SK-N-SH (cell line): ENCODE measurements around the gene SREK1IP1. TPM values are rescaled to one million over a fixed set of nuclear protein-coding genes. Genes with fewer than 3 reads are reported as not detected.

Experiments
- CTCF ChIA-PET: fragments of 300-600, 350-600 bp; formaldehyde crosslinking; extraction: SDS; loops from one replicate; lab custom pipeline; 2021; lab: Yijun Ruan, JAX
- POLR2A ChIA-PET: fragments of 350-600 bp; sonication (Branson Sonifier 250); formaldehyde crosslinking; extraction: SDS; loops from one replicate; lab custom pipeline; 2020; ENCODE audit warnings: antibody characterized with exemption, inconsistent platforms; lab: Yijun Ruan, JAX
- DNase-seq: peaks from one replicate; pipeline ENCODE4 v3.0.0; 2012
- H2AFZ ChIP-seq: fragments of 200-600 bp; sonication (generic); 2 replicates; pipeline ENCODE4 v1.8.1; 2016; ENCODE audit warnings: antibody characterized with exemption, mild to moderate bottlenecking, low read depth
- H3F3A ChIP-seq: fragments of 200-600 bp; sonication (generic); replicated peaks from 2 replicates; pipeline ENCODE3; 2016; ENCODE audit warnings: antibody characterized with exemption, mild to moderate bottlenecking; ENCODE audit not compliant: insufficient read depth
- H3K27ac ChIP-seq, 2 experiments: fragments of 200-500 bp in 1 of 2; fragments of 200-600 bp in 1 of 2; sonication (Bioruptor generic) in 1 of 2; sonication (generic), shearing (Covaris generic) in 1 of 2; 2 replicates each; pipeline versions ENCODE4 v1.5.1 to v1.6.1; 2014 to 2016; ENCODE audit warnings: low read depth in 2 of 2, inconsistent platforms in 1 of 2, low read length in 1 of 2, mild to moderate bottlenecking in 1 of 2, mixed read lengths in 1 of 2
- H3K27me3 ChIP-seq: fragments of 200-600 bp; sonication (generic), shearing (Covaris generic); 2 replicates; pipeline ENCODE4 v1.6.1; 2016; ENCODE audit warnings: mixed run types; ENCODE audit not compliant: insufficient read depth
- H3K36me3 ChIP-seq, 2 experiments: fragments of 200-500 bp in 1 of 2; fragments of 200-600 bp in 1 of 2; sonication (Bioruptor generic) in 1 of 2; sonication (generic) in 1 of 2; replicated peaks in 1 of 2; 2 replicates each; pipeline versions ENCODE3 to v1.5.1; 2014 to 2016; ENCODE audit warnings: low read length in 1 of 2, mild to moderate bottlenecking in 1 of 2; ENCODE audit not compliant: insufficient read depth in 2 of 2, control insufficient read depth in 1 of 2
- H3K4me1 ChIP-seq, 2 experiments: fragments of 200-500 bp in 1 of 2; fragments of 200-600 bp in 1 of 2; sonication (Bioruptor generic) in 1 of 2; sonication (generic), shearing (Covaris generic) in 1 of 2; 2 replicates each; pipeline versions ENCODE4 v1.5.1 to v1.6.1; 2014 to 2016; ENCODE audit warnings: low read depth in 1 of 2, low read length in 1 of 2, mixed run types in 1 of 2; ENCODE audit not compliant: insufficient read depth in 2 of 2, control insufficient read depth in 1 of 2
- H3K4me2 ChIP-seq: fragments of 200-600 bp; sonication (generic), shearing (Covaris generic); 2 replicates; pipeline ENCODE4 v1.6.1; 2017; ENCODE audit warnings: mixed run types
- H3K4me3 ChIP-seq, 2 experiments: fragments of 200-500 bp in 1 of 2; fragments of 200-600 bp in 1 of 2; sonication (Bioruptor generic) in 1 of 2; sonication (generic), shearing (Covaris generic) in 1 of 2; 2 replicates each; pipeline versions ENCODE4 v1.5.1 to v1.8.1; 2014 to 2016; ENCODE audit warnings: low read depth in 2 of 2, inconsistent platforms in 1 of 2, low read length in 1 of 2, mild to moderate bottlenecking in 1 of 2, mixed read lengths in 1 of 2, moderate library complexity in 1 of 2
- H3K79me2 ChIP-seq: fragments of 200-600 bp; sonication (generic); 2 replicates; pipeline ENCODE4 v1.8.1; 2017; ENCODE audit warnings: mild to moderate bottlenecking; ENCODE audit not compliant: insufficient read depth
- H3K9ac ChIP-seq: fragments of 200-600 bp; sonication (generic); 2 replicates; pipeline ENCODE4 v1.6.1; 2017; ENCODE audit warnings: mixed run types
- H3K9me2 ChIP-seq: fragments of 200-600 bp; sonication (generic); 2 replicates; pipeline ENCODE4 v1.6.1; 2017; ENCODE audit warnings: mixed run types
- H3K9me3 ChIP-seq: fragments of 200-600 bp; sonication (generic); 2 replicates; pipeline ENCODE4 v1.6.1; 2017; ENCODE audit warnings: mixed run types, mild to moderate bottlenecking, moderate library complexity
- H4K20me1 ChIP-seq: fragments of 200-600 bp; sonication (generic); 2 replicates; pipeline ENCODE4 v1.6.1; 2017; ENCODE audit warnings: mild to moderate bottlenecking, mixed run types; ENCODE audit not compliant: insufficient read depth
- ELF1 ChIP-seq: IDR thresholded peaks from 2 replicates; pipeline ENCODE4 v1.4.0; 2012
- EP300 ChIP-seq, 2 experiments: IDR thresholded peaks; 2 replicates each; pipeline versions ENCODE4 v1.4.0 to v1.6.1; 2012; ENCODE audit warnings: borderline replicate concordance in 1 of 2, low read depth in 1 of 2, low read length in 1 of 2
- FOSL2 ChIP-seq: IDR thresholded peaks from 2 replicates; pipeline ENCODE4 v1.4.0; 2012; ENCODE audit warnings: low read depth, mild to moderate bottlenecking, moderate library complexity, borderline replicate concordance
- FOXJ3 ChIP-seq: sonication (generic); formaldehyde crosslinking; IDR thresholded peaks from 2 replicates; pipeline ENCODE4 v1.5.1; 2020; ENCODE audit warnings: mild to moderate bottlenecking, missing genetic modification reagents
- GATA2 ChIP-seq: sonication (generic); formaldehyde crosslinking; IDR thresholded peaks from 2 replicates; pipeline ENCODE4 v1.5.0; 2020; ENCODE audit warnings: mild to moderate bottlenecking, missing genetic modification reagents
- JUND ChIP-seq: IDR thresholded peaks from 2 replicates; pipeline ENCODE4 v1.4.0; 2012
- MXI1 ChIP-seq: IDR thresholded peaks from 2 replicates; pipeline ENCODE4 v1.6.1; 2012; ENCODE audit warnings: mild to moderate bottlenecking, low read depth, low read length, improper control_type of control experiment
- POLR2AphosphoS5 ChIP-seq: IDR thresholded peaks from 2 replicates; pipeline ENCODE4 v1.6.1; 2012; ENCODE audit warnings: low read depth, low read length
- RCOR1 ChIP-seq: fragments of 150-350 bp; IDR thresholded peaks from 2 replicates; pipeline ENCODE4 v1.6.1; 2017; ENCODE audit warnings: antibody characterized with exemption, low read length
- RXRA ChIP-seq: IDR thresholded peaks from 2 replicates; pipeline ENCODE4 v1.4.0; 2012; ENCODE audit warnings: low read depth, mild to moderate bottlenecking, borderline replicate concordance
- TAF1 ChIP-seq: IDR thresholded peaks from 2 replicates; pipeline ENCODE4 v1.6.1; 2012; ENCODE audit warnings: low read depth, mild to moderate bottlenecking, low read length, moderate library complexity, borderline replicate concordance
- TEAD4 ChIP-seq: IDR thresholded peaks from 2 replicates; pipeline ENCODE4 v1.4.0; 2012; ENCODE audit warnings: mild to moderate bottlenecking, borderline replicate concordance; ENCODE audit not compliant: insufficient read depth
- WGBS: methylation state at CpG from one replicate; pipeline ENCODE4 v1.1.6; 2017; ENCODE audit warnings: low lambda C conversion rate; 5-methylcytosine and 5-hydroxymethylcytosine counted together
- polyA plus RNA-seq, 3 experiments: library from polyadenylated mRNA; depleted of rRNA; stranded (reverse); fragments of >200 nt; gene quantifications; 2 replicates each; pipeline ENCODE4 v1.2.3, GENCODE V29; 2012
- TF ChIP-seq, protein P1 (sequence below): IDR thresholded peaks from 2 replicates; pipeline ENCODE4 v1.6.1; 2012; ENCODE audit warnings: mild to moderate bottlenecking, low read depth, low read length, moderate library complexity
- TF ChIP-seq, protein P2 (sequence below): IDR thresholded peaks from 2 replicates; pipeline ENCODE4; 2012
- TF ChIP-seq, protein P3 (sequence below): fragments of 200-600 bp; sonication (generic); IDR thresholded peaks from 2 replicates; pipeline ENCODE4 v1.6.1; 2017; ENCODE audit warnings: antibody characterized with exemption, mild to moderate bottlenecking, moderate library complexity
- TF ChIP-seq, protein P4 (sequence below): fragments of 150-350 bp; IDR thresholded peaks from 2 replicates; pipeline ENCODE4 v1.6.1; 2016; ENCODE audit warnings: mild to moderate bottlenecking, low read depth, low read length
- TF ChIP-seq, protein P5 (sequence below): IDR thresholded peaks from 2 replicates; pipeline ENCODE4 v1.4.0; 2012; ENCODE audit warnings: low read depth

SREK1IP1 gene
- polyA plus RNA-seq, 1 of the 3 experiments (the other 2 are of a cell fraction): 1.2 TPM

DNA sequence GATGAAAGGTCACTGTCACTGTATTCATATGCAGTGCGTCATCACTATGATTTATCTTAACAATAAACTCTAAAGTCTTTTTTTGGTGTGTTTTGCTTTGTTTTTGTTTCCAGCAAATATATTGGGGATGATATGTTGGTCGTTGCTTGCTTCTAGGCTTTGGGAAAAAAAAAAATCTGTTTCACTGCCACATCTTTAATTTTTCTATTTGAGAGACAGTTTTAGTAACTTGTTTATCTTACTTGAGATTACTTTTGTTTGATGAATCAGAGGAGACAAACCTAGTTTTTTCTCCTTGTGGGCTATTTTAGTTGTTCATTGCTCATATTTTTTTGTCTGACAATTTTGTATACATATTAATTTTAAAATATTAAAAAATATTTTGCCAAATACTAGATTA lies 19.7 kb upstream of the SREK1IP1 start:
- Histone ChIP-seq H3K79me2 (no peaks in the 10 kb centered on the region), H3K9me2 (no peaks in the 10 kb centered on the region), H3K9ac (no peak overlapping the region), H4K20me1 (no peaks in the 10 kb centered on the region), H3K4me1 (no peaks in the 10 kb centered on the region), H2AFZ (no peak overlapping the region), H3K9me3 (no peaks in the 10 kb centered on the region), H3K27ac (no peak overlapping the region), H3K4me3 (no peak overlapping the region), H3K4me2 (no peak overlapping the region), H3K27me3 (no peaks in the 10 kb centered on the region), H3F3A (peaks cover 6% of the 10 kb centered on the region), H3K36me3 (peaks cover 20 to 26% of the 10 kb centered on the region in 2 experiments)
- WGBS: 94% methylated on average over 2 of the region's 2 CpGs
- no peak for TF ChIP-seq RCOR1
- no peak for TF ChIP-seq POLR2AphosphoS5
- TF ChIP-seq, protein P1, sequence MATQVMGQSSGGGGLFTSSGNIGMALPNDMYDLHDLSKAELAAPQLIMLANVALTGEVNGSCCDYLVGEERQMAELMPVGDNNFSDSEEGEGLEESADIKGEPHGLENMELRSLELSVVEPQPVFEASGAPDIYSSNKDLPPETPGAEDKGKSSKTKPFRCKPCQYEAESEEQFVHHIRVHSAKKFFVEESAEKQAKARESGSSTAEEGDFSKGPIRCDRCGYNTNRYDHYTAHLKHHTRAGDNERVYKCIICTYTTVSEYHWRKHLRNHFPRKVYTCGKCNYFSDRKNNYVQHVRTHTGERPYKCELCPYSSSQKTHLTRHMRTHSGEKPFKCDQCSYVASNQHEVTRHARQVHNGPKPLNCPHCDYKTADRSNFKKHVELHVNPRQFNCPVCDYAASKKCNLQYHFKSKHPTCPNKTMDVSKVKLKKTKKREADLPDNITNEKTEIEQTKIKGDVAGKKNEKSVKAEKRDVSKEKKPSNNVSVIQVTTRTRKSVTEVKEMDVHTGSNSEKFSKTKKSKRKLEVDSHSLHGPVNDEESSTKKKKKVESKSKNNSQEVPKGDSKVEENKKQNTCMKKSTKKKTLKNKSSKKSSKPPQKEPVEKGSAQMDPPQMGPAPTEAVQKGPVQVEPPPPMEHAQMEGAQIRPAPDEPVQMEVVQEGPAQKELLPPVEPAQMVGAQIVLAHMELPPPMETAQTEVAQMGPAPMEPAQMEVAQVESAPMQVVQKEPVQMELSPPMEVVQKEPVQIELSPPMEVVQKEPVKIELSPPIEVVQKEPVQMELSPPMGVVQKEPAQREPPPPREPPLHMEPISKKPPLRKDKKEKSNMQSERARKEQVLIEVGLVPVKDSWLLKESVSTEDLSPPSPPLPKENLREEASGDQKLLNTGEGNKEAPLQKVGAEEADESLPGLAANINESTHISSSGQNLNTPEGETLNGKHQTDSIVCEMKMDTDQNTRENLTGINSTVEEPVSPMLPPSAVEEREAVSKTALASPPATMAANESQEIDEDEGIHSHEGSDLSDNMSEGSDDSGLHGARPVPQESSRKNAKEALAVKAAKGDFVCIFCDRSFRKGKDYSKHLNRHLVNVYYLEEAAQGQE: no peak
- TF ChIP-seq, protein P2, sequence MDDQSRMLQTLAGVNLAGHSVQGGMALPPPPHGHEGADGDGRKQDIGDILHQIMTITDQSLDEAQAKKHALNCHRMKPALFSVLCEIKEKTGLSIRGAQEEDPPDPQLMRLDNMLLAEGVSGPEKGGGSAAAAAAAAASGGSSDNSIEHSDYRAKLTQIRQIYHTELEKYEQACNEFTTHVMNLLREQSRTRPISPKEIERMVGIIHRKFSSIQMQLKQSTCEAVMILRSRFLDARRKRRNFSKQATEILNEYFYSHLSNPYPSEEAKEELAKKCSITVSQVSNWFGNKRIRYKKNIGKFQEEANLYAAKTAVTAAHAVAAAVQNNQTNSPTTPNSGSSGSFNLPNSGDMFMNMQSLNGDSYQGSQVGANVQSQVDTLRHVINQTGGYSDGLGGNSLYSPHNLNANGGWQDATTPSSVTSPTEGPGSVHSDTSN: no peak
- TF ChIP-seq MXI1: no peak
- TF ChIP-seq FOSL2: no peak
- no peak for TF ChIP-seq JUND
- TF ChIP-seq, protein P3, sequence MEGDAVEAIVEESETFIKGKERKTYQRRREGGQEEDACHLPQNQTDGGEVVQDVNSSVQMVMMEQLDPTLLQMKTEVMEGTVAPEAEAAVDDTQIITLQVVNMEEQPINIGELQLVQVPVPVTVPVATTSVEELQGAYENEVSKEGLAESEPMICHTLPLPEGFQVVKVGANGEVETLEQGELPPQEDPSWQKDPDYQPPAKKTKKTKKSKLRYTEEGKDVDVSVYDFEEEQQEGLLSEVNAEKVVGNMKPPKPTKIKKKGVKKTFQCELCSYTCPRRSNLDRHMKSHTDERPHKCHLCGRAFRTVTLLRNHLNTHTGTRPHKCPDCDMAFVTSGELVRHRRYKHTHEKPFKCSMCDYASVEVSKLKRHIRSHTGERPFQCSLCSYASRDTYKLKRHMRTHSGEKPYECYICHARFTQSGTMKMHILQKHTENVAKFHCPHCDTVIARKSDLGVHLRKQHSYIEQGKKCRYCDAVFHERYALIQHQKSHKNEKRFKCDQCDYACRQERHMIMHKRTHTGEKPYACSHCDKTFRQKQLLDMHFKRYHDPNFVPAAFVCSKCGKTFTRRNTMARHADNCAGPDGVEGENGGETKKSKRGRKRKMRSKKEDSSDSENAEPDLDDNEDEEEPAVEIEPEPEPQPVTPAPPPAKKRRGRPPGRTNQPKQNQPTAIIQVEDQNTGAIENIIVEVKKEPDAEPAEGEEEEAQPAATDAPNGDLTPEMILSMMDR: no peak
- TF ChIP-seq TEAD4: no peak
- TF ChIP-seq TAF1: no peak
- no peak for TF ChIP-seq FOXJ3
- no peak for TF ChIP-seq EP300 (IDR thresholded peaks at IDR 0.05; ENCODE audit: borderline replicate concordance in 1 of 2, low read depth in 1 of 2, low read length in 1 of 2)
- no peak for TF ChIP-seq ELF1
- TF ChIP-seq RXRA: no peak
- no peak for TF ChIP-seq GATA2 (CRISPR knock-in tag)
- TF ChIP-seq, protein P4, sequence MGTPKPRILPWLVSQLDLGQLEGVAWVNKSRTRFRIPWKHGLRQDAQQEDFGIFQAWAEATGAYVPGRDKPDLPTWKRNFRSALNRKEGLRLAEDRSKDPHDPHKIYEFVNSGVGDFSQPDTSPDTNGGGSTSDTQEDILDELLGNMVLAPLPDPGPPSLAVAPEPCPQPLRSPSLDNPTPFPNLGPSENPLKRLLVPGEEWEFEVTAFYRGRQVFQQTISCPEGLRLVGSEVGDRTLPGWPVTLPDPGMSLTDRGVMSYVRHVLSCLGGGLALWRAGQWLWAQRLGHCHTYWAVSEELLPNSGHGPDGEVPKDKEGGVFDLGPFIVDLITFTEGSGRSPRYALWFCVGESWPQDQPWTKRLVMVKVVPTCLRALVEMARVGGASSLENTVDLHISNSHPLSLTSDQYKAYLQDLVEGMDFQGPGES: no peak
- TF ChIP-seq, protein P5, sequence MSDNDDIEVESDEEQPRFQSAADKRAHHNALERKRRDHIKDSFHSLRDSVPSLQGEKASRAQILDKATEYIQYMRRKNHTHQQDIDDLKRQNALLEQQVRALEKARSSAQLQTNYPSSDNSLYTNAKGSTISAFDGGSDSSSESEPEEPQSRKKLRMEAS: no peak
- CTCF ChIA-PET: interaction anchor here (1.3 to 2.1 kb wide), 3 partner anchors 152 to 156 kb away, joined by 3 to 10 read pairs (median 5); no protein-coding TSS in a partner anchor
- POLR2A ChIA-PET: no interaction called here
- DNase-seq: no peak
